Middle frontal gyrus (tissue), 1 donor: ENCODE measurements around the gene KIF4A.
"Not testable (repeated sequence)": the region's sequence is repeated elsewhere in the genome, so short reads cannot be mapped to it uniquely, and the experiment has no call there.

Source experiments
- DNase-seq: peaks from one replicate; pipeline ENCODE4 v3.0.0-alpha.2; 2015; ENCODE audit warnings: low spot score; ENCODE audit errors: extremely low spot score

Gene KIF4A

GRCh38 chrX:70289168-70289792, 624 bp upstream of the KIF4A start:
- no peak for DNase-seq

- DNase-seq, result no peak
These were observed 2.9 kb downstream of the KIF4A start for GRCh38 chrX:70292788-70293187.

GRCh38 chrX:70293621-70294020, 3.7 kb downstream of the KIF4A start:
- no peak for DNase-seq

- no peak for DNase-seq
These were observed 11.8 kb downstream of the KIF4A start for GRCh38 chrX:70301716-70302115.

- DNase-seq, result no peak
These were observed 23.6 kb downstream of the KIF4A start for GRCh38 chrX:70313503-70313902.

- DNase-seq, result no peak
These were observed 32.9 kb downstream of the KIF4A start for GRCh38 chrX:70322784-70323183.

GRCh38 chrX:70323628-70324027, 33.7 kb downstream of the KIF4A start:
- not testable (repeated sequence) for DNase-seq

GRCh38 chrX:70324326-70324725, 34.4 kb downstream of the KIF4A start:
- DNase-seq, result no peak

- no peak for DNase-seq
These were observed 41.3 kb downstream of the KIF4A start for GRCh38 chrX:70331161-70331560.

- DNase-seq, result no peak
These were observed 42.7 kb downstream of the KIF4A start for GRCh38 chrX:70332600-70332999.

GRCh38 chrX:70336767-70337166, 46.9 kb downstream of the KIF4A start:
- DNase-seq, result no peak

- no peak for DNase-seq
These were observed 48.4 kb downstream of the KIF4A start for GRCh38 chrX:70338290-70338689.

- DNase-seq, result no peak
These were observed 53.5 kb downstream of the KIF4A start for GRCh38 chrX:70343435-70343834.

- no peak for DNase-seq
These were observed 56.6 kb downstream of the KIF4A start for GRCh38 chrX:70346418-70347070.

- DNase-seq, result not testable (repeated sequence)
These were observed 58.9 kb downstream of the KIF4A start for GRCh38 chrX:70348825-70349224.

GRCh38 chrX:70349367-70350125, 59.6 kb downstream of the KIF4A start:
- not testable (repeated sequence) for DNase-seq

GRCh38 chrX:70352496-70352895, 62.6 kb downstream of the KIF4A start:
- DNase-seq, result no peak

GRCh38 chrX:70353514-70353913, 63.6 kb downstream of the KIF4A start:
- no peak for DNase-seq

GRCh38 chrX:70354716-70355115, 64.8 kb downstream of the KIF4A start:
- no peak for DNase-seq

- DNase-seq, result no peak
These were observed 69.6 kb downstream of the KIF4A start for GRCh38 chrX:70359458-70359857.

GRCh38 chrX:70360366-70360765, 70.5 kb downstream of the KIF4A start:
- no peak for DNase-seq

GRCh38 chrX:70368731-70369130, 78.8 kb downstream of the KIF4A start:
- DNase-seq, result not testable (repeated sequence)
